A549 (cell line): Measurements from ENCODE around the gene MLLT1. TPM values are rescaled to one million over a fixed set of nuclear protein-coding genes. Genes with fewer than 3 reads are reported as not detected.

Experiments used
- ATAC-seq, 2 experiments: fragments of 200-7000 bp in 1 of 2; fragments of >200 bp in 1 of 2; cut with Nextera tagmentation in 1 of 2; cut with Tn5 transposase in 1 of 2; 3 replicates each; pipeline versions ENCODE4 v1.8.0 to v1.9.1; 2018 to 2020; ENCODE audit warnings: mild to moderate bottlenecking in 1 of 2, moderate library complexity in 1 of 2
- CTCF ChIA-PET: fragments of 300-600 bp; sonication (Branson Sonifier 250); formaldehyde crosslinking; extraction: SDS; loops from one replicate; lab custom pipeline; 2021; ENCODE audit warnings: antibody characterized with exemption, inconsistent platforms; lab: Yijun Ruan, JAX
- POLR2A ChIA-PET: fragments of 350-600 bp; formaldehyde crosslinking; extraction: SDS; loops from one replicate; lab custom pipeline; 2021; ENCODE audit warnings: antibody characterized with exemption, inconsistent platforms; lab: Yijun Ruan, JAX
- DNase-seq, 2 experiments: peaks; one replicate each; pipeline versions ENCODE4 v3.0.0 to v3.0.0-alpha.2; 2011 to 2016; ENCODE audit warnings: low read depth in 1 of 2, low spot score in 1 of 2
- FAIRE-seq: peaks from 2 replicates; lab custom pipeline; 2011; peaks lifted over from hg19 to GRCh38; lab: Jason Lieb, UNC
- H3K27ac ChIP-seq, 2 experiments: fragments of >200 bp; sonication (Bioruptor Twin); formaldehyde crosslinking; 3 replicates each; pipeline ENCODE4 v1.5.1; 2016 to 2017
- H3K4me1 ChIP-seq: fragments of >200 bp; sonication (Bioruptor Twin); formaldehyde crosslinking; 3 replicates; pipeline ENCODE4 v1.6.1; 2016
- H3K4me2 ChIP-seq: fragments of >200 bp; sonication (Bioruptor Twin); formaldehyde crosslinking; 3 replicates; pipeline ENCODE4 v1.6.1; 2016
- H3K4me3 ChIP-seq: fragments of >200 bp; sonication (Bioruptor Twin); formaldehyde crosslinking; 3 replicates; pipeline ENCODE4 v1.5.1; 2016
- H3K9me3 ChIP-seq: fragments of >200 bp; sonication (Bioruptor Twin); formaldehyde crosslinking; 3 replicates; pipeline ENCODE4 v1.6.1; 2016
- BCL3 ChIP-seq: fragments of >200 bp; sonication (Bioruptor Twin); formaldehyde crosslinking; IDR thresholded peaks from 3 replicates; pipeline ENCODE4 v1.6.1; 2016
- CEBPB ChIP-seq, 2 experiments: fragments of >200 bp in 1 of 2; sonication (Bioruptor Twin) in 1 of 2; formaldehyde crosslinking in 1 of 2; IDR thresholded peaks; 2 replicates each; pipeline ENCODE4 v1.6.1; 2012 to 2016
- CTCF ChIP-seq: fragments of >200 bp; sonication (Bioruptor Twin); formaldehyde crosslinking; IDR thresholded peaks from 3 replicates; pipeline ENCODE4 v1.5.1; 2016
- ELK1 ChIP-seq: fragments of 150-350 bp; IDR thresholded peaks from 2 replicates; pipeline ENCODE4 v1.6.1; 2014; ENCODE audit warnings: low read depth, mild to moderate bottlenecking, low read length
- EP300 ChIP-seq, 2 experiments: fragments of >200 bp; sonication (Bioruptor Twin); formaldehyde crosslinking; IDR thresholded peaks; 2 replicates in 1 of 2; 3 replicates in 1 of 2; pipeline ENCODE4 v1.6.1; 2016 to 2017
- FOSB ChIP-seq: fragments of 250-450 bp; sonication (Bioruptor Pico); IDR thresholded peaks from 2 replicates; pipeline ENCODE4 v1.5.0; 2020; ENCODE audit warnings: mild to moderate bottlenecking, moderate library complexity
- FOXS1 ChIP-seq: fragments of 250-450 bp; sonication (Bioruptor Pico); IDR thresholded peaks from 2 replicates; pipeline ENCODE4 v1.5.0; 2020; ENCODE audit warnings: mild to moderate bottlenecking, moderate library complexity
- HES2 ChIP-seq: fragments of >200 bp; sonication (Bioruptor Twin); formaldehyde crosslinking; IDR thresholded peaks from 2 replicates; pipeline ENCODE4 v1.6.1; 2016
- HEYL ChIP-seq: fragments of 250-450 bp; sonication (Bioruptor Pico); IDR thresholded peaks from 2 replicates; pipeline ENCODE4 v1.8.0; 2021; ENCODE audit warnings: mild to moderate bottlenecking, moderate library complexity
- HOXB13 ChIP-seq: fragments of 250-450 bp; sonication (Bioruptor Pico); IDR thresholded peaks from 2 replicates; pipeline ENCODE4 v1.5.0; 2020; ENCODE audit warnings: low read depth, mild to moderate bottlenecking, moderate library complexity
- HOXB5 ChIP-seq: fragments of 250-450 bp; sonication (Bioruptor Pico); IDR thresholded peaks from 2 replicates; pipeline ENCODE4 v1.5.0; 2020; ENCODE audit warnings: mild to moderate bottlenecking, moderate library complexity
- KDM1A ChIP-seq: fragments of 200-600 bp; sonication (generic); IDR thresholded peaks from 2 replicates; pipeline ENCODE4 v1.6.1; 2016; ENCODE audit warnings: low read depth, mild to moderate bottlenecking
- MAZ ChIP-seq: fragments of 150-350 bp; IDR thresholded peaks from 2 replicates; pipeline ENCODE4 v1.6.1; 2014; ENCODE audit warnings: antibody characterized with exemption, low read depth, low read length, borderline replicate concordance
- NFE2L2 ChIP-seq: fragments of 150-350 bp; conservative IDR thresholded peaks from 2 replicates; pipeline ENCODE4 v1.6.1; 2014; ENCODE audit warnings: low read length
- NR3C1 ChIP-seq: fragments of >200 bp; sonication (Bioruptor Twin); formaldehyde crosslinking; IDR thresholded peaks from 3 replicates; pipeline ENCODE4 v1.6.1; 2017
- RAD21 ChIP-seq, 2 experiments: fragments of >200 bp in 1 of 2; sonication (Bioruptor Twin) in 1 of 2; formaldehyde crosslinking in 1 of 2; IDR thresholded peaks in 1 of 2; conservative IDR thresholded peaks in 1 of 2; 2 replicates in 1 of 2; 3 replicates in 1 of 2; pipeline ENCODE4 v1.6.1; 2012 to 2018; ENCODE audit warnings: inconsistent platforms in 1 of 2
- RARB ChIP-seq: fragments of 250-450 bp; sonication (Bioruptor Pico); IDR thresholded peaks from 2 replicates; pipeline ENCODE4 v1.8.0; 2021; ENCODE audit warnings: mild to moderate bottlenecking, moderate library complexity
- SMC3 ChIP-seq: fragments of >200 bp; sonication (Bioruptor Twin); formaldehyde crosslinking; IDR thresholded peaks from 3 replicates; pipeline ENCODE4 v1.6.1; 2018; ENCODE audit warnings: inconsistent platforms
- SREBF2 ChIP-seq: fragments of 450-650 bp; IDR thresholded peaks from 2 replicates; pipeline ENCODE4 v1.6.1; 2014; ENCODE audit warnings: mild to moderate bottlenecking, moderate library complexity
- ZC3H11A ChIP-seq: fragments of 450-650 bp; IDR thresholded peaks from 2 replicates; pipeline ENCODE4 v1.6.1; 2014; ENCODE audit warnings: antibody characterized with exemption, mild to moderate bottlenecking
- ZFP36 ChIP-seq: fragments of 450-650 bp; IDR thresholded peaks from 2 replicates; pipeline ENCODE4 v1.6.1; 2014; ENCODE audit warnings: borderline replicate concordance; ENCODE audit not compliant: partially characterized antibody
- ZNF302 ChIP-seq: fragments of 250-450 bp; sonication (Bioruptor Pico); IDR thresholded peaks from 2 replicates; pipeline ENCODE4 v1.9.0; 2021; ENCODE audit warnings: inconsistent platforms, mild to moderate bottlenecking, moderate library complexity
- WGBS: methylation state at CpG from one replicate; pipeline ENCODE4 v1.1.6; 2017; ENCODE audit errors: missing lambda C conversion rate; 5-methylcytosine and 5-hydroxymethylcytosine counted together
- polyA plus RNA-seq, 4 experiments: library from polyadenylated mRNA; depleted of rRNA in 3 of 4; stranded (reverse); fragments of >200 nt; fragmentation: RNase III in 1 of 4; extraction: RNeasy Plus Mini Kit Qiagen cat#74134 plus additional on column Dnase treatment in 1 of 4; gene quantifications; 2 replicates in 3 of 4; 3 replicates in 1 of 4; pipeline ENCODE4 v1.2.3, GENCODE V29; 2011 to 2017

The MLLT1 gene
- polyA plus RNA-seq, 2 of the 4 experiments (the other 2 are of a cell fraction) = 7.4 to 17.5 TPM

- no peak overlapping the region for H3K4me2 ChIP-seq
- FAIRE-seq (no peak), DNase-seq (no peak), ATAC-seq (no peak)
- H3K27ac ChIP-seq = no peak overlapping the region
- WGBS = 95% methylated on average over 9 of the region's 9 CpGs
- POLR2A ChIA-PET = no interaction called here
- no peaks in the 10 kb centered on the region for H3K9me3 ChIP-seq
- CTCF ChIA-PET = interaction anchor here (1.2 to 1.4 kb wide), 2 partner anchors 34 to 204 kb away, joined by 3 to 4 read pairs; no protein-coding TSS in a partner anchor
- TF ChIP-seq HOXB5 (CRISPR knock-in tag) (no peak), EP300 (IDR thresholded peaks at IDR 0.05) (no peak), MAZ (no peak), NFE2L2 (no peak), KDM1A (no peak), ZFP36 (no peak)
- no peaks in the 10 kb centered on the region for H3K4me1 ChIP-seq
- no peak overlapping the region for H3K4me3 ChIP-seq
Measured at GRCh38 chr19:6252066-6252465, 27.7 kb downstream of the MLLT1 start.

GRCh38 chr19:6250909-6251308 is 28.9 kb downstream of the MLLT1 start:
- no peak for TF ChIP-seq CTCF
- no peak for TF ChIP-seq HOXB13 (CRISPR knock-in tag)
- TF ChIP-seq ELK1 = no peak
- no peak for TF ChIP-seq NFE2L2
- no peak for TF ChIP-seq ZNF302
- no peak for TF ChIP-seq CEBPB (IDR thresholded peaks at IDR 0.05)
- no peak for TF ChIP-seq FOSB
- TF ChIP-seq SREBF2 = no peak
- TF ChIP-seq FOXS1 = no peak
- no peak for TF ChIP-seq HES2
- no peak for TF ChIP-seq RARB (CRISPR knock-in tag)
- no peak overlapping the region for H3K27ac ChIP-seq
- no peak for DNase-seq
- H3K4me1 ChIP-seq = no peaks in the 10 kb centered on the region
- ChIA-PET CTCF (no interaction called here), POLR2A (no interaction called here)
- H3K4me3 ChIP-seq = no peak overlapping the region
- FAIRE-seq = no peak
- ATAC-seq = no peak
- no peak overlapping the region for H3K4me2 ChIP-seq
- 88% methylated on average over 13 of the region's 13 CpGs for WGBS
- 0 out of 3 replicates have a peak, but pooled peaks cover 6% of the 10 kb centered on the region for H3K9me3 ChIP-seq

- no peak overlapping the region for H3K4me3 ChIP-seq
- H3K4me2 ChIP-seq = no peak overlapping the region
- POLR2A ChIA-PET = no interaction called here
- H3K27ac ChIP-seq = no peak overlapping the region
- TF ChIP-seq ELK1 = no peak
- TF ChIP-seq EP300 (IDR thresholded peaks at IDR 0.05) = no peak
- no peak for TF ChIP-seq HES2
- TF ChIP-seq BCL3 = no peak
- TF ChIP-seq NR3C1 = no peak
- TF ChIP-seq CEBPB (IDR thresholded peaks at IDR 0.05) = no peak
- no peak for TF ChIP-seq SMC3
- no peak for TF ChIP-seq ZC3H11A
- TF ChIP-seq ZNF302 = no peak
- TF ChIP-seq RAD21 (conservative IDR thresholded peaks at IDR 0.05 in 1 of 2, IDR thresholded peaks at IDR 0.05 in 1 of 2) = no peak
- no peak for TF ChIP-seq MAZ
- no peak for TF ChIP-seq HEYL (CRISPR knock-in tag)
- CTCF ChIA-PET = no interaction called here
- H3K9me3 ChIP-seq = 0 out of 3 replicates have a peak, but pooled peaks cover 6% of the 10 kb centered on the region
- ATAC-seq (no peak), DNase-seq (no peak), FAIRE-seq (no peak)
- no peaks in the 10 kb centered on the region for H3K4me1 ChIP-seq
- WGBS = 94% methylated on average over 4 of the region's 4 CpGs
Measured at GRCh38 chr19:6250024-6250615, 29.7 kb downstream of the MLLT1 start.
